Medulla oblongata (tissue), 1 donor: ENCODE measurements around the gene INSYN2A.

Source experiments
- DNase-seq: peaks from one replicate; pipeline ENCODE4 v3.0.0-alpha.2; 2015; ENCODE audit errors: extremely low spot score

The INSYN2A gene

GRCh38 chr10:127154831-127155620 lies 41.4 kb downstream of the INSYN2A start:
- DNase-seq: no peak

GRCh38 chr10:127153181-127153580 lies 43.2 kb downstream of the INSYN2A start:
- DNase-seq: no peak

- peak; percentile 26 for DNase-seq
These were observed 44.3 kb downstream of the INSYN2A start for GRCh38 chr10:127151981-127152699.

DNA sequence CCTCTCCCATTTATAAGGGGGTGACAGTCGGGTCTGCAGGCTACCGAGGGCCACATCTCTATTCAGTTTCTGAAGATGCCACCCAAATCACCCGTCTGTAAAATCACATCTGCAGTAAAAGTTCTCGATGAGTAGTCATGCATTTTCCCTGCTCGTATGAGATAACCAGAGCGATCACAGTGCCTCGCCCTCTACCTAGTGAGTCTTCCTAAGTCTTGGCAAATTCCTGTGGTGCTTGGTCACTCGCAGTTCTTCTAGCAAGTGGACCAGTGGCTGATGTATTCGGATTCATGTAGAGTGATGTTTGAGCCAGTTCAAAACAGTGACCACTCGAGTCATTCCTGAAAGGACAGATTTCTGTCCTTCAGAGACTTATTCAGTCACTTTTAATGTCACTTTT lies 44.9 kb downstream of the INSYN2A start:
- no peak for DNase-seq

GRCh38 chr10:127150136-127150535 lies 46.3 kb downstream of the INSYN2A start:
- no peak for DNase-seq

- DNase-seq: no peak
These were observed 46.8 kb downstream of the INSYN2A start for GRCh38 chr10:127149501-127150081.

DNA sequence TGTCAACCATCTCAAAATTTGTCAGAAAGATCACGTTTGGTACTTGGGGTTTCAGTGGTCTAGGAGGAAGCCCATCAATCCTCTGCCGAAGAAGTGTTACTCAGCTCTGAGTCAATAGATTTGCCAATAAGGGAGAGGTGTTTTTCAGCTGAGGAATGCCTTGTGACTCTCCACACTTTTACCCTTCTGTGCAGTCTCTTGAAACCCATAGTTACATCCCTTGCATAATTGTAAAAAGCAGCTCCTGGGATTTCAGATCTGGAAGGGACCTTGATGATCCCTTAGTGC lies 47.5 kb downstream of the INSYN2A start:
- DNase-seq: no peak

GRCh38 chr10:127148066-127148932 lies 48.1 kb downstream of the INSYN2A start:
- no peak for DNase-seq

GRCh38 chr10:127146661-127147060 lies 49.7 kb downstream of the INSYN2A start:
- no peak for DNase-seq
